ENCODE data around the gene SQOR. TPM values are rescaled to one million over a fixed set of nuclear protein-coding genes. Genes with fewer than 3 reads are reported as not detected.
A peak's percentile ranks its signal among the peaks of the same experiment; 100 is the strongest.

The SQOR gene
- polyA plus RNA-seq, 3 donors, result 78.9 to 292 (median 232) TPM

DNA sequence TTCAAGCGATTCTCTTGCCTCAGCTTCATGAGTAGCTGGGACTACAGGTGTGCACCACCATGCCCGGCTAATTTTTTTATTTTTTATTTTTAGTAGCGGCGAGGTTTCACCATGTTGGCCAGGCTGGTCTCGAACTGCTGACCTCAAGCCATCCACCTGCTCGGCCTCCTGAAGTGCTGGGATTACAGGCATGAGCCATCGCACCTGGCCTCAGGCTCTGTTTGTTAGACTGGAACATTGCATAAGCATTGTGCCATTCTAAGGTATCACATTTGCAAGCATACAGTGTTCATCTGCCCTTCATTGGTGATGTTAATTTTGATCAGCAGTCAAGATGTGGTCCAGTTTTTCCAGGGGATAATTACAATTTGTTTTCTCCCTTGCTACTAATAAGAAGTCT, 43.0 kb downstream of the SQOR start:
- Histone ChIP-seq H3K9ac (ENCODE audit: insufficient read depth, low read length, poor library complexity, severe bottlenecking) (no peak overlapping the region), H2AFZ (ENCODE audit: insufficient read depth, low read depth, low read length, poor library complexity, severe bottlenecking) (no peak overlapping the region), H3K79me2 (ENCODE audit: insufficient read depth, low read length) (peaks cover 1% of the 10 kb centered on the region), H3K36me3 (replicated peaks in 1 of 2; ENCODE audit: control insufficient read depth in 1 of 2, insufficient read depth in 2 of 2, low read length in 2 of 2) (peaks cover 91 to 100% of the 10 kb centered on the region in 2 donors), H3K4me1 (ENCODE audit: control insufficient read depth in 1 of 2, insufficient read depth in 2 of 2, low read length in 2 of 2) (no peaks in the 10 kb centered on the region), H4K20me1 (ENCODE audit: insufficient read depth, low read length) (peaks cover 68% of the 10 kb centered on the region), H3K4me2 (replicated peaks; ENCODE audit: extremely low read depth, low read length, poor library complexity, severe bottlenecking) (no peak overlapping the region), H3K27ac (ENCODE audit: low read depth in 1 of 2, low read length in 2 of 2) (no peak overlapping the region), H3K27me3 (ENCODE audit: control insufficient read depth in 2 of 2, insufficient read depth in 2 of 2, low read length in 2 of 2) (no peaks in the 10 kb centered on the region), H3K9me3 (replicated peaks in 1 of 2; ENCODE audit: control insufficient read depth in 1 of 2, insufficient read depth in 1 of 2, low read length in 2 of 2) (no peaks in the 10 kb centered on the region), H3K4me3 (replicated peaks in 1 of 3; ENCODE audit: low read depth in 2 of 3, low read length in 3 of 3) (no peak overlapping the region)
- H3K36me3 Mint-ChIP-seq, result peaks cover 88 to 99% of the 10 kb centered on the region in 2 donors
- no peaks in the 10 kb centered on the region for H3K27me3 Mint-ChIP-seq (ENCODE audit: low read depth in 3 of 3)
- no peak for DNase-seq
- H3K9me3 Mint-ChIP-seq, result no peaks in the 10 kb centered on the region
- H3K27ac Mint-ChIP-seq, result peak overlapping the region in 1 of 7 donors; percentile 33
- no peaks in the 10 kb centered on the region for H3K4me1 Mint-ChIP-seq
- no peak overlapping the region for H3K4me3 Mint-ChIP-seq
- intact Hi-C loops (cut with micrococcal nuclease), result no loop called here
- TF ChIP-seq, protein P1, sequence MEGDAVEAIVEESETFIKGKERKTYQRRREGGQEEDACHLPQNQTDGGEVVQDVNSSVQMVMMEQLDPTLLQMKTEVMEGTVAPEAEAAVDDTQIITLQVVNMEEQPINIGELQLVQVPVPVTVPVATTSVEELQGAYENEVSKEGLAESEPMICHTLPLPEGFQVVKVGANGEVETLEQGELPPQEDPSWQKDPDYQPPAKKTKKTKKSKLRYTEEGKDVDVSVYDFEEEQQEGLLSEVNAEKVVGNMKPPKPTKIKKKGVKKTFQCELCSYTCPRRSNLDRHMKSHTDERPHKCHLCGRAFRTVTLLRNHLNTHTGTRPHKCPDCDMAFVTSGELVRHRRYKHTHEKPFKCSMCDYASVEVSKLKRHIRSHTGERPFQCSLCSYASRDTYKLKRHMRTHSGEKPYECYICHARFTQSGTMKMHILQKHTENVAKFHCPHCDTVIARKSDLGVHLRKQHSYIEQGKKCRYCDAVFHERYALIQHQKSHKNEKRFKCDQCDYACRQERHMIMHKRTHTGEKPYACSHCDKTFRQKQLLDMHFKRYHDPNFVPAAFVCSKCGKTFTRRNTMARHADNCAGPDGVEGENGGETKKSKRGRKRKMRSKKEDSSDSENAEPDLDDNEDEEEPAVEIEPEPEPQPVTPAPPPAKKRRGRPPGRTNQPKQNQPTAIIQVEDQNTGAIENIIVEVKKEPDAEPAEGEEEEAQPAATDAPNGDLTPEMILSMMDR (IDR thresholded peaks at IDR 0.05), result no peak
- 95% methylated on average over 6 of the region's 7 CpGs for WGBS (ENCODE audit: insufficient coverage)

DNA sequence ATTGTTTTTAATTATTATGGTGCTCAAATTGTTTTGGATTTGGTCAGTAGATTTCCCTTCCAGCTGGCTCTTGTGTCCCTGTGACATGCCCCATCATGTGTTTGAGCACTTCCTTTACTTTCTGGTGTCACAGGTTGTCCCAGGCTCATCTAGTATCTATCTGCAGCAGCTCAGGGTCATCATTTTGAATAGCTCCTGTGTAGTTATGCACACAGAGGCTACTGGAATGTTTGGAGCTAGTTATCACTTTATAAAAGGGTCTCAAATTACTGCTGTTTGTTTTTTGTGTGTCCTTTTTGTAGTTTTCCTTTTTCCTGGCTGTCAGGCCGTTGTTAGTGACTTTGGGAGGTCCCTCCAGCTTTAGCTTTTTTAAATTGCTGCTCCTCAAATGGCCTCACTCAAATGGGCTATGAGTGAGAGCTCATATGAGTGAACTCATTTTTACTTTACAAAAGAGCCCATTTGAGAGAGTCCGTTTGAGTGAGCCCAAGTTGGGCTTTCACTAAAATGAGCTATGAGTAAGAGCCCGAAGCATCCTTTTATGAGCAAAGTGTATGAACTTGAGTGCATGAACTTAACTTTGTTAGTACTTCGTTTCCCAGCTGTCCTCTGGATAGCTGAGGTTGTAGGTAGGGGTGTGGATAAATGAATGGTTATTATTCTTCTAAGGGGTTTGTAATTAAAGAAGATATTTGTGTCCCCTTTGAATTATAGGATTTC, 43.8 kb downstream of the SQOR start:
- Mint-ChIP-seq H3K27me3 (ENCODE audit: low read depth in 3 of 3) (no peaks in the 10 kb centered on the region), H3K4me1 (no peaks in the 10 kb centered on the region), H3K27ac (peak overlapping the region in 1 of 7 donors; percentile 60), H3K9me3 (no peaks in the 10 kb centered on the region), H3K4me3 (no peak overlapping the region), H3K36me3 (peaks cover 87 to 97% of the 10 kb centered on the region in 2 donors)
- Histone ChIP-seq H3K9ac (ENCODE audit: insufficient read depth, low read length, poor library complexity, severe bottlenecking) (no peak overlapping the region), H3K79me2 (ENCODE audit: insufficient read depth, low read length) (no peaks in the 10 kb centered on the region), H3K4me3 (replicated peaks in 1 of 3; ENCODE audit: low read depth in 2 of 3, low read length in 3 of 3) (no peak overlapping the region), H3K9me3 (replicated peaks in 1 of 2; ENCODE audit: control insufficient read depth in 1 of 2, insufficient read depth in 1 of 2, low read length in 2 of 2) (no peaks in the 10 kb centered on the region), H4K20me1 (ENCODE audit: insufficient read depth, low read length) (peaks cover 66% of the 10 kb centered on the region), H3K27me3 (ENCODE audit: control insufficient read depth in 2 of 2, insufficient read depth in 2 of 2, low read length in 2 of 2) (no peaks in the 10 kb centered on the region), H2AFZ (ENCODE audit: insufficient read depth, low read depth, low read length, poor library complexity, severe bottlenecking) (no peak overlapping the region), H3K27ac (ENCODE audit: low read depth in 1 of 2, low read length in 2 of 2) (no peak overlapping the region), H3K36me3 (replicated peaks in 1 of 2; ENCODE audit: control insufficient read depth in 1 of 2, insufficient read depth in 2 of 2, low read length in 2 of 2) (peaks cover 90 to 100% of the 10 kb centered on the region in 2 donors), H3K4me2 (replicated peaks; ENCODE audit: extremely low read depth, low read length, poor library complexity, severe bottlenecking) (no peak overlapping the region), H3K4me1 (ENCODE audit: control insufficient read depth in 1 of 2, insufficient read depth in 2 of 2, low read length in 2 of 2) (no peaks in the 10 kb centered on the region)
- WGBS (ENCODE audit: insufficient coverage), result 81% methylated on average over 3 of the region's 4 CpGs
- TF ChIP-seq, protein P1 (IDR thresholded peaks at IDR 0.05), result no peak
- intact Hi-C loops (cut with micrococcal nuclease), result no loop called here
- no peak for DNase-seq
